IMR-90 (cell line): ENCODE data around the gene LCN10. TPM values are rescaled to one million over a fixed set of nuclear protein-coding genes. Genes with fewer than 3 reads are reported as not detected.
A peak's percentile ranks its signal among the peaks of the same experiment; 100 is the strongest.

Experiments used
- ATAC-seq: fragments of 200-7000 bp; cut with Tn5 transposase; 2 replicates; pipeline ENCODE4 v1.9.1; 2020; ENCODE audit warnings: low read depth, mild to moderate bottlenecking, moderate library complexity
- BruUV-seq: library from RNA; stranded (reverse); fragments of 400-500 nt; replicated peaks from 2 replicates; lab custom pipeline; 2021; lab: Mats Ljungman, UMichigan
- CTCF ChIA-PET: fragments of 300-600 bp; formaldehyde crosslinking; extraction: SDS; loops from one replicate; lab custom pipeline; 2021; ENCODE audit warnings: antibody characterized with exemption; lab: Yijun Ruan, JAX
- POLR2A ChIA-PET: fragments of 300-600 bp; sonication (Branson Sonifier 250); formaldehyde crosslinking; loops from one replicate; lab custom pipeline; 2022; ENCODE audit warnings: antibody characterized with exemption; ENCODE audit not compliant: unreplicated experiment; lab: Charles Lee
- DNase-seq: peaks from one replicate; pipeline ENCODE4 v3.0.0; 2013
- H2AFZ ChIP-seq: replicated peaks from 2 replicates; pipeline ENCODE3; 2013; ENCODE audit warnings: low read length, mild to moderate bottlenecking; ENCODE audit not compliant: poor library complexity
- H2AK5ac ChIP-seq: 2 replicates; pipeline ENCODE4 v1.6.1; 2013; ENCODE audit warnings: low read depth, low read length, inconsistent platforms
- H2AK9ac ChIP-seq: replicated peaks from 2 replicates; pipeline ENCODE3; 2013; ENCODE audit warnings: mild to moderate bottlenecking, low read depth, low read length, moderate library complexity; ENCODE audit not compliant: poor library complexity
- H2BK120ac ChIP-seq: 2 replicates; pipeline ENCODE4 v1.6.1; 2013; ENCODE audit warnings: low read depth, low read length, inconsistent platforms
- H2BK15ac ChIP-seq: 3 replicates; pipeline ENCODE4 v1.6.1; 2013; ENCODE audit warnings: low read depth, low read length, inconsistent platforms
- H2BK20ac ChIP-seq: 2 replicates; pipeline ENCODE4 v1.6.1; 2013; ENCODE audit warnings: low read depth, mild to moderate bottlenecking, inconsistent platforms, low read length, moderate library complexity
- H2BK5ac ChIP-seq: 2 replicates; pipeline ENCODE4 v1.6.1; 2013; ENCODE audit warnings: mild to moderate bottlenecking, low read depth, low read length, inconsistent platforms; ENCODE audit not compliant: poor library complexity, severe bottlenecking
- H3K14ac ChIP-seq: replicated peaks from 2 replicates; pipeline ENCODE4 v1.6.1; 2013; ENCODE audit warnings: low read depth, low read length, inconsistent platforms
- H3K18ac ChIP-seq: 2 replicates; pipeline ENCODE4 v1.6.1; 2013; ENCODE audit warnings: low read depth, low read length, control low read depth
- H3K23ac ChIP-seq: 2 replicates; pipeline ENCODE4 v1.6.1; 2013; ENCODE audit warnings: low read depth, low read length, inconsistent platforms
- H3K27ac ChIP-seq: 2 replicates; pipeline ENCODE4 v1.5.1; 2013; ENCODE audit warnings: mild to moderate bottlenecking, control low read depth, low read length; ENCODE audit not compliant: insufficient read depth
- H3K27me3 ChIP-seq: 2 replicates; pipeline ENCODE4 v1.6.1; 2013; ENCODE audit warnings: low read length; ENCODE audit not compliant: control insufficient read depth, insufficient read depth
- H3K36me3 ChIP-seq: 2 replicates; pipeline ENCODE4 v1.6.1; 2013; ENCODE audit warnings: low read length, mixed read lengths; ENCODE audit not compliant: control insufficient read depth, insufficient read depth
- H3K4ac ChIP-seq: 2 replicates; pipeline ENCODE4 v1.6.1; 2013; ENCODE audit warnings: low read depth, low read length, inconsistent platforms
- H3K4me1 ChIP-seq: 2 replicates; pipeline ENCODE4 v1.6.1; 2013; ENCODE audit warnings: low read length, mixed read lengths; ENCODE audit not compliant: control insufficient read depth, insufficient read depth
- H3K4me2 ChIP-seq: 2 replicates; pipeline ENCODE4 v1.6.1; 2013; ENCODE audit warnings: low read depth, mild to moderate bottlenecking, control low read depth, low read length, moderate library complexity
- H3K4me3 ChIP-seq: 2 replicates; pipeline ENCODE4 v1.5.1; 2013; ENCODE audit warnings: low read depth, mild to moderate bottlenecking, control low read depth, low read length, moderate library complexity; ENCODE audit not compliant: insufficient read depth
- H3K56ac ChIP-seq: 2 replicates; pipeline ENCODE4 v1.6.1; 2013; ENCODE audit warnings: low read length, inconsistent platforms; ENCODE audit not compliant: insufficient read depth; ENCODE audit errors: extremely low read depth
- H3K79me1 ChIP-seq, 2 experiments: 2 replicates each; pipeline ENCODE4 v1.6.1; 2013; ENCODE audit warnings: low read length in 2 of 2, inconsistent platforms in 1 of 2, low read depth in 1 of 2
- H3K9ac ChIP-seq: 2 replicates; pipeline ENCODE4 v1.6.1; 2013; ENCODE audit warnings: low read depth, low read length, control low read depth
- H3K9me1 ChIP-seq: 2 replicates; pipeline ENCODE4 v1.6.1; 2013; ENCODE audit warnings: low read length, inconsistent platforms; ENCODE audit not compliant: insufficient read depth
- H3K9me3 ChIP-seq: 2 replicates; pipeline ENCODE4 v1.6.1; 2013; ENCODE audit warnings: low read length; ENCODE audit not compliant: control insufficient read depth, insufficient read depth
- H4K20me1 ChIP-seq: 2 replicates; pipeline ENCODE4 v1.6.1; 2013; ENCODE audit warnings: low read length, inconsistent platforms; ENCODE audit not compliant: insufficient read depth
- H4K5ac ChIP-seq: 2 replicates; pipeline ENCODE4 v1.6.1; 2013; ENCODE audit warnings: mild to moderate bottlenecking, low read depth, low read length, control low read depth
- H4K8ac ChIP-seq, 2 experiments: 2 replicates each; pipeline ENCODE4 v1.6.1; 2013; ENCODE audit warnings: low read depth in 2 of 2, low read length in 2 of 2, control low read depth in 1 of 2, inconsistent platforms in 1 of 2
- H4K91ac ChIP-seq: 2 replicates; pipeline ENCODE4 v1.6.1; 2013; ENCODE audit warnings: low read depth, low read length, inconsistent platforms; ENCODE audit not compliant: insufficient read depth
- BHLHE40 ChIP-seq: fragments of 150-350 bp; IDR thresholded peaks from 2 replicates; pipeline ENCODE4 v1.6.1; 2016; ENCODE audit warnings: mild to moderate bottlenecking, low read depth, low read length
- CEBPB ChIP-seq: IDR thresholded peaks from 2 replicates; pipeline ENCODE4 v1.6.1; 2012; ENCODE audit warnings: low read depth, low read length, improper control_type of control experiment
- CHD1 ChIP-seq: IDR thresholded peaks from 2 replicates; pipeline ENCODE4 v1.6.1; 2012; ENCODE audit warnings: low read depth, low read length, improper control_type of control experiment
- ELK1 ChIP-seq: fragments of 150-350 bp; IDR thresholded peaks from 2 replicates; pipeline ENCODE4 v1.6.1; 2016; ENCODE audit warnings: low read depth, mild to moderate bottlenecking, low read length, moderate library complexity, borderline replicate concordance
- FOS ChIP-seq: fragments of 150-350 bp; IDR thresholded peaks from 2 replicates; pipeline ENCODE4 v1.6.1; 2016; ENCODE audit warnings: low read depth, low read length
- MAFK ChIP-seq: IDR thresholded peaks from 2 replicates; pipeline ENCODE4 v1.6.1; 2012; ENCODE audit warnings: low read depth, low read length, improper control_type of control experiment
- MAZ ChIP-seq: IDR thresholded peaks from 2 replicates; pipeline ENCODE4 v1.6.1; 2012; ENCODE audit warnings: low read depth, mild to moderate bottlenecking, low read length, improper control_type of control experiment, moderate library complexity, borderline replicate concordance
- MXI1 ChIP-seq: IDR thresholded peaks from 2 replicates; pipeline ENCODE4 v1.6.1; 2012; ENCODE audit warnings: low read depth, mild to moderate bottlenecking, low read length, moderate library complexity, borderline replicate concordance
- NFE2L2 ChIP-seq: fragments of 150-350 bp; IDR thresholded peaks from 2 replicates; pipeline ENCODE4 v1.6.1; 2016; ENCODE audit warnings: low read depth, mild to moderate bottlenecking, low read length
- POLR2A ChIP-seq: IDR thresholded peaks from 2 replicates; pipeline ENCODE4 v1.6.1; 2012; ENCODE audit warnings: mild to moderate bottlenecking, low read depth, low read length
- RAD21 ChIP-seq: IDR thresholded peaks from 2 replicates; pipeline ENCODE4 v1.6.1; 2012; ENCODE audit warnings: low read length, improper control_type of control experiment
- RCOR1 ChIP-seq: IDR thresholded peaks from 2 replicates; pipeline ENCODE4 v1.6.1; 2012; ENCODE audit warnings: mild to moderate bottlenecking, low read length, improper control_type of control experiment; ENCODE audit not compliant: insufficient replicate concordance
- RFX5 ChIP-seq: IDR thresholded peaks from 2 replicates; pipeline ENCODE4 v1.8.0; 2012; ENCODE audit warnings: low read depth, mild to moderate bottlenecking, low read length, moderate library complexity
- SMC3 ChIP-seq: fragments of 150-350 bp; IDR thresholded peaks from 2 replicates; pipeline ENCODE4 v1.6.1; 2016; ENCODE audit warnings: low read depth, mild to moderate bottlenecking, antibody characterized with exemption, low read length, moderate library complexity
- USF2 ChIP-seq: fragments of 150-350 bp; IDR thresholded peaks from 2 replicates; pipeline ENCODE4 v1.6.1; 2017; ENCODE audit warnings: mild to moderate bottlenecking, antibody characterized with exemption, low read length, low read depth
- WGBS, 2 experiments: methylation state at CpG; one replicate each; pipeline versions ENCODE4 v1.1.5 to v1.1.7; 2013; ENCODE audit warnings: missing lambda C conversion rate in 2 of 2; ENCODE audit not compliant: insufficient read length in 1 of 2; ENCODE audit errors: extremely low coverage in 2 of 2; 5-methylcytosine and 5-hydroxymethylcytosine counted together
- dilution Hi-C: fragments of 300-500 bp; cut with HindIII; formaldehyde crosslinking; loops from one replicate; pipeline ENCODE4 v1.14.3; 2018; ENCODE audit warnings: low sequenced_read_pairs; ENCODE audit not compliant: unreplicated experiment
- in situ Hi-C: fragments of 300-500 bp; cut with MboI; formaldehyde crosslinking; loops from 3 replicates; pipeline ENCODE4 v1.14.3; 2019; ENCODE audit warnings: low sequenced_read_pairs, inconsistent platforms, mixed read lengths
- intact Hi-C: fragments of 100-400 bp; cut with micrococcal nuclease; formaldehyde crosslinking; loops from 2 replicates; pipeline ENCODE4 v1.10.0; 2022
- polyA plus RNA-seq, 3 experiments: library from polyadenylated mRNA; depleted of rRNA; stranded (reverse); fragments of >200 nt; gene quantifications; 2 replicates each; pipeline ENCODE4 v1.2.3, GENCODE V29; 2012; ENCODE audit warnings: low replicate concordance in 1 of 3
- total RNA-seq: library from RNA; depleted of rRNA; stranded (reverse); fragments of >200 nt; gene quantifications from 2 replicates; pipeline ENCODE4 v1.2.3, GENCODE V29; 2012
- TF ChIP-seq, protein P1 (sequence below): conservative IDR thresholded peaks from 2 replicates; pipeline ENCODE4 v1.5.1; 2012; ENCODE audit warnings: mild to moderate bottlenecking, low read depth, low read length, improper control_type of control experiment

Gene LCN10
- total and polyA plus RNA-seq, 2 of the 4 experiments (the other 2 are of a cell fraction) = not detected

DNA sequence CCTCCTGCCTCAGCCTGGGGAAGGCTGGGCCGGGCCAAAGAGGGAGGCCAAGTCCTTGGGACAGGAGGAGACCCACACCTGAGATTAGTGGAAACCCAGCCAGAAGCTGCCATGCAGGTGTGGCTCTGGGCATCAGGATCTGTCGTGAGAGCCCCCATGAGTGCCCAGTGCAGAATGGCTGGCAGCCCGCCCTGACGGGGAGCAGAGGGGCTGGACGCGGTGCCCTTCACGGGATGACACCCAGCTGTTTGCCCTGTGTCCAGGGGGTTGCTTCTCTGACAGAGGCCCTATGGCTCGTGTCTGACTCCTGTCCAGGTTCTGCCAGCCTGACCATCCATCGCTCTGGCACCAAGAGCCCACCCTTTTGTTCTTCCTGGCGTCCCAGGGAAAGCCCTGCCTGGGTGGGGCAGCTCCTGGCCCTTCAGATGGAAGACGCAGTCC lies 21.8 kb downstream of the LCN10 start:
- Histone ChIP-seq H4K91ac (no peak overlapping the region), H3K4me1 (peaks cover 13% of the 10 kb centered on the region), H2BK5ac (no peak overlapping the region), H2BK120ac (no peak overlapping the region), H2AK5ac (no peak overlapping the region; the same call in 1 of the 2 replicates), H3K4me2 (no peak overlapping the region), H3K56ac (no peak overlapping the region), H3K18ac (no peak overlapping the region), H3K14ac (no peak overlapping the region), H3K27me3 (no peaks in the 10 kb centered on the region), H3K9me3 (no peaks in the 10 kb centered on the region), H3K4me3 (no peak overlapping the region), H2BK20ac (no peak overlapping the region), H4K8ac (no peak overlapping the region), H3K79me1 (peaks cover 2 to 31% of the 10 kb centered on the region in 2 experiments; a peak in 3 of 4 replicates), H3K9ac (no peak overlapping the region), H3K36me3 (peaks cover 41% of the 10 kb centered on the region), H4K20me1 (peaks cover 61% of the 10 kb centered on the region), H4K5ac (no peak overlapping the region), H3K23ac (no peak overlapping the region), H2AK9ac (peak overlapping the region; percentile 78), H3K27ac (no peak overlapping the region), H2BK15ac (no peak overlapping the region), H3K4ac (no peak overlapping the region; the same call in 1 of the 2 replicates), H3K9me1 (peaks cover 10% of the 10 kb centered on the region), H2AFZ (peak overlapping the region; percentile 35)
- 74% methylated on average over 8 of the region's 11 CpGs; no CpG with 5 or more reads in 1 of the 2 experiments for WGBS, 2 experiments
- TF ChIP-seq USF2 = no peak
- no peak for TF ChIP-seq NFE2L2
- TF ChIP-seq SMC3 = no peak
- no peak for TF ChIP-seq FOS
- no peak for TF ChIP-seq ELK1
- no peak for TF ChIP-seq MAFK
- TF ChIP-seq POLR2A = no peak
- no peak for TF ChIP-seq RAD21
- no peak for TF ChIP-seq RFX5
- no peak for TF ChIP-seq CEBPB
- no peak for TF ChIP-seq CHD1
- no peak for TF ChIP-seq MAZ
- no peak for TF ChIP-seq MXI1
- TF ChIP-seq, protein P1, sequence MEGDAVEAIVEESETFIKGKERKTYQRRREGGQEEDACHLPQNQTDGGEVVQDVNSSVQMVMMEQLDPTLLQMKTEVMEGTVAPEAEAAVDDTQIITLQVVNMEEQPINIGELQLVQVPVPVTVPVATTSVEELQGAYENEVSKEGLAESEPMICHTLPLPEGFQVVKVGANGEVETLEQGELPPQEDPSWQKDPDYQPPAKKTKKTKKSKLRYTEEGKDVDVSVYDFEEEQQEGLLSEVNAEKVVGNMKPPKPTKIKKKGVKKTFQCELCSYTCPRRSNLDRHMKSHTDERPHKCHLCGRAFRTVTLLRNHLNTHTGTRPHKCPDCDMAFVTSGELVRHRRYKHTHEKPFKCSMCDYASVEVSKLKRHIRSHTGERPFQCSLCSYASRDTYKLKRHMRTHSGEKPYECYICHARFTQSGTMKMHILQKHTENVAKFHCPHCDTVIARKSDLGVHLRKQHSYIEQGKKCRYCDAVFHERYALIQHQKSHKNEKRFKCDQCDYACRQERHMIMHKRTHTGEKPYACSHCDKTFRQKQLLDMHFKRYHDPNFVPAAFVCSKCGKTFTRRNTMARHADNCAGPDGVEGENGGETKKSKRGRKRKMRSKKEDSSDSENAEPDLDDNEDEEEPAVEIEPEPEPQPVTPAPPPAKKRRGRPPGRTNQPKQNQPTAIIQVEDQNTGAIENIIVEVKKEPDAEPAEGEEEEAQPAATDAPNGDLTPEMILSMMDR = no peak
- no peak for TF ChIP-seq RCOR1
- TF ChIP-seq BHLHE40 = no peak
- dilution Hi-C loops = no loop called here
- ChIA-PET POLR2A (no interaction called here), CTCF (no interaction called here)
- ATAC-seq (peak; percentile 1; the same call in 1 of the 2 replicates), DNase-seq (no peak)
- in situ Hi-C loops = no loop called here
- intact Hi-C loops = no loop called here
- BruUV-seq = no TSS peak
